HG03575 (cell line): ENCODE results near the gene NDUFB6.
"Not testable (repeated sequence)": the region's sequence is repeated elsewhere in the genome, so short reads cannot be mapped to it uniquely, and the experiment has no call there.

Experiments
- ATAC-seq: cut with Tn5 transposase; IDR thresholded peaks from one replicate; pipeline ENCODE4 v1.9.1; 2021; ENCODE audit not compliant: unreplicated experiment, insufficient number of reproducible peaks, low FRiP score; ENCODE audit errors: extremely low read depth

Gene NDUFB6

DNA sequence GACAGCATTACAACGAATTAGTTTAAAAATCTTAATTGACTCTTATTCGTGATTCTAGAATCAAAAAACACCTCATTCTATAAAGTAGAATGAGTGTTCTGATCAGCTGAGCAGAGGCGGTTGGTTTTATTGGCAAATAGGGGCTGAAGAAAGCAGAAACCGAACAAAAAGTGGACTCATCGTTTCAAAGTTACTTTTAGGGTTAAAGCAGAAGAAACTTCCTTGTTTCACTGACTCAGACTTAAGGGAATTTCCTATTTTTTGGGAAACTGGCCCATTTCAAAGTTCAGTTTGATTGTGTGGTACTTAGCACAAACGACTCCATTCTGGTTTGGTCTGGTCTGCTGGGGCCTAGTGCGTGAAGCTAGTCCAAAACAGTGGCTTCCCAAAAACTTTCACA is 862 bp upstream of the NDUFB6 start:
- no peak for ATAC-seq

DNA sequence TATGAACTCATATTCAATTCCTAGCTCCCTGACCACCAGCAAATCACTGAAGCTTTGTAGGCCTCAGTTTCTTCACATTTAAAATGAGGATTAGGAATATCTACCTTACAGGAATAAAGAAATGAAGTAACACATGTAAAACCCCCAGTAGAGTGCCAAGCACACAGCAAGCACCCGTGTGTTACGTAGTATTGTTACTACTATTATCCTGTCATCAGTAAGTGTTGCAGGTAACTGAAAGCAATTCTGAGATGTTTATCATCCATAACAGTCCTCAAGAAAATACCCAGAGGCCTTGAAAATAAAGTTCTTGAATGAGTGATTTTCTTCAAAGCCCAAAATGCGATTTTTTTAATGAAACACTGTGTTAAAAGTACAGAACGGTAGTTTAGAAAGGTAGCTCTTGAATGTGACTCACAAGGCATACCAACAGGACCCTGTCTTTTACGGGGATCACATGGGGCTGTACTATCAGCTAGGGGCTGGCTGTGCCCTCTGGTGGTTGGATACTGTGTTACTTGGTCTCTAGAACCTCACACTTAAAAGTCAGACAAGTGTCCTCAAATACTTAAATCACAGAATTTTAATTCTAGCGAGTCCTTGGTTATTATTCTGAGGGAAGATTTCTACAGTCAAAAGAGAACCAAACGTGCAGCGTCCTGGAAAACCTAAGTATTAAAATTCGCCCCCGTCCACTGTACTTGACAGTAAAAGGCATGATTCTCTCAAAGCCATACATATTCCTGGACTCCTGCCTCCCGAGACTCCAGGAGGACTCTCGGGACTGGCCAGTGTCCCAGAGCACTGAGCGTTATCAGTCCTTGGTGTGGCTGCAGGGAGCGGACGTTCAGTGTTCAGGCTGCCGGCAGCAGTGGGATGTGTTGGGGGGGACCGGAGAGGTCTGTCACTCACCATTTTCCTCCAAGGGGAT is 725 bp downstream of the NDUFB6 start:
- peak; percentile 91 for ATAC-seq

DNA sequence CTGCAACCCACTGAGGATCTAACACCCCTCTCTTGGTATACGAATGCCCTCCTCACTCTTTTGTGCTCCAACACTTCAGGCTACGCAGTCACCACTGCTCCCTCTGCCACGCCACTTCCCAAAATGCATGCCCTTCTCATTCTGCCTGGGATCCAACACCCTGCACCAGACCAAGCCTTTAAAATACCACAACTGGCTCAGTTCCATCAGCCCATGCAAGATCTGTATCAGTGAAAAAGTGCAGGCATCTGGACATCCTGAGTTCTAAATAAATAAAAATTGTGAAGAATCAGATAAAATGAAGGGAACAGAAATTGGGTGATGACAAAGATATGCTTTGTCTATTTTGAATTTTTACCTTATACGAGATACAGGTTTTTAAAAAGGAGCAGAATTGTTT is 2.7 kb downstream of the NDUFB6 start:
- no peak for ATAC-seq

- no peak for ATAC-seq
These were observed 6.2 kb downstream of the NDUFB6 start for GRCh38 chr9:32566770-32567169.

DNA sequence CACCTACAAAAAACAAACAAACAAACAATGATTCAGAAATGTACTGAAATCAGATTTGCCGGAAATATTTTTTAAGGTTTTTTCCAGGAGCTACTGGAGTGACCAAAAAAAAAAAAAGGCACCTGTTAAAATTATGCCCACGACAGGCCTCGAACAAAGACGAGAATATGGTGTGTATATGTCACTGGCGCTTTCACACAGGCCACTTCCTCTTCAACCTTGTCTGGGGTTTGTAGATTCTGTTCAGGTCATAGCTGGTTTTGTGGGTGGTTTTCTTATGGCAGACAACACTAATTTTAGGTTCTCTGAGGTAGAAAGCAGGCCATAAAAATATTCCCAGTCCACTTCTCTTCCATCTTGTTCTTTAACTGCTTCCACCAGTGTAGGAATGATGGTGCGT is 7.0 kb downstream of the NDUFB6 start:
- ATAC-seq = no peak

DNA sequence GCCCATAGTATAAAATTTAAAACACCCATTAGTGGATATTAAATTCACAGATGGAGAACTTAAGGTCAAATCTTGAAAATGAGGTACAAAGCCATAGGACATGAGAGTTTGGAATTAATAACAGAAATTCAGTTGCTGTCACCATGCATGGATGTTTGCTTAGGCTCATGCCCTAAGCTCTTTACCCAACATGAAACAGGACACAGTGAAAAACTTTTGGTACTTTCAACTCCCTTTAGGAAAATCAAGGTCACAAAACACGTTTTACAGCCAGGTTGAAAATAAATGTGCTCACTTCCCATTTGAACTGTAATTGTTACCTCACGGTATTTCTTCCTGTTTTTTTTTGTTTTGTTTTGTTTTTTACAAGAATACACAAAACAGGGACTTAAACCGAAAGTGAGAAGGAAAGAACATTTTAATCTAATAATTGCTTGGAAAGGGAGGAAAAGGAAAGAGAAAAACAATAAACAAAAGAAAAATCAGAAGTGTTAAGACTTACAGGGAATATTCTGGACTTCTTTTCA is 14.5 kb downstream of the NDUFB6 start:
- ATAC-seq = no peak

GRCh38 chr9:32554591-32554990 is 18.4 kb downstream of the NDUFB6 start:
- ATAC-seq = no peak

- ATAC-seq = no peak
These were observed 18.9 kb downstream of the NDUFB6 start for GRCh38 chr9:32554107-32554506.

- peak; percentile 42 for ATAC-seq
These were observed 20.6 kb downstream of the NDUFB6 start, which contains the start of the genes SMIM27 and TOPORS for GRCh38 chr9:32552172-32552872. TSS of gene SMIM27 (plus strand) at chr9:32552327. CDS start at chr9:32552435, 108 bp downstream. TSS of gene TOPORS (minus strand) at chr9:32552586. CDS start at chr9:32552436, 150 bp downstream.

- no peak for ATAC-seq
These were observed 21.5 kb downstream of the NDUFB6 start for GRCh38 chr9:32551276-32552051.

DNA sequence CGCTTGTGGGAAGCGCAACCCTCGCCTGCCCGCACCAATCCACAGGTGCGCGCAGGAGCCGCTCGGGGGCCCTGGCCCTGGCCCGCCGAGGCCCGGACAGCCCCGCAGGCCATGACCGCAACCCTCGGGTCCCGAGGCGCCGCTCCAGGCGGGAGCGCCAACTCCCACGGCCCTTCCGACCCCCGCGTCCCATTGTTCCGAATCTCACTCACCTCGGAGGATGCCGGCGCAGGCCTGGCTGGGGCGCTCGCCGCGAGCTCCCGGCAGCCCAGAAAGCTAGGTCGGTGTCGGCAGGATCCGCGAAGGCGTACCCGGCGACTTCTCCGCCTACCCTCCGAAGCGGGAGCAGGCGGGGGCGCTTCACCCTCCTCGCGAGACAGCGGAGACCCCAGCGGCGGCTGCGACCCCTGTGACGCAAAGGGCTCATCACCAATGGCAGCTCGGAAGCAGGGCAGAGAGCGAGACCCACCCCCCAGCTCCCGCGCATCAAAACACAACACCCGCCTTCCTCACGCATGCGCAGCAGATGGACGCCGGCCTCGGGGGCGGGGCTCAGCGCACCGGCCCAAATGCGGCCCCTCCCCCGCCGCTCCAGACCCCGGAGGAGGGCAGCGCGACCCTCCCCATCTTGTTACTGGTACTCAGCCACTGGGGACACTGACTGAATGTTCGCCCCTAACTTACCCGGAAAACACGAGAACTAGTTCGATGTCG is 22.2 kb downstream of the NDUFB6 start:
- peak; percentile 36 for ATAC-seq

DNA sequence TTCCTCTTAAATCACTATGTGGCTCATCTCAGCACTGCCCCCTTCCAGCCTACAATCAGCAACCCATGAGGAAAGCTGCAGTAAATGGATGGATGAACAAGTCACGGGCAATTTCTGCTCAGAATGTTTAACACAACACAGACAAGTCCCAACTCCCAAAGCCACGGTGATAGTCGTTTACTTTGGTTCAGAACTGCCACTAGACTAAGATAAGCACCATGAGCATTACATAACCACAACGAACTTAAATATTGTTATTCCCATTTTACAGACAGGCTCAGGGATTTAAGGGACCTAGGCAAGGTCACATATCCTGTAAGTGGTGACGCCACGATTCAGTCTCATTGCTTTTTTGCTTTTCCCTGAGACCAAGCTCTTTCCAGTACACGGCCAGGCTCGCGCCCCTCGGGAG is 22.8 kb downstream of the NDUFB6 start:
- no peak for ATAC-seq

DNA sequence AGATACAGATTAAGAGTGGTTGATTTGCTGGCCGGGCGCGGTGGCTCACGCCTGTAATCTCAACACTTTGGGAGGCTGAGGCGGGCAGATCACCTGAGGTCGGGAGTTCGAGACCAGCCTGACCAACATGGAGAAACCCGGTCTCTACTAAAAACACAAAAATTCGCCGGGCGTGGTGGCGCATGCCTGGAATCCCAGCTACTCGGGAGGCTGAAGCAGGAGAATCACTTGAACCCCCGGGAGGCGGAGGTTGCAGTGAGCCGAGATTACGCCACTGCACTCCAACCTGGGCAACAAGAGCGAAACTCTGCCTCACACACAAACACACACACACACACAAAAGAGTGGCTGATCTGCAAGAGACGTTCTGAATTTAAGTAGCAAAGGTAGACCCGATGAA is 24.7 kb downstream of the NDUFB6 start:
- not testable (repeated sequence) for ATAC-seq

DNA sequence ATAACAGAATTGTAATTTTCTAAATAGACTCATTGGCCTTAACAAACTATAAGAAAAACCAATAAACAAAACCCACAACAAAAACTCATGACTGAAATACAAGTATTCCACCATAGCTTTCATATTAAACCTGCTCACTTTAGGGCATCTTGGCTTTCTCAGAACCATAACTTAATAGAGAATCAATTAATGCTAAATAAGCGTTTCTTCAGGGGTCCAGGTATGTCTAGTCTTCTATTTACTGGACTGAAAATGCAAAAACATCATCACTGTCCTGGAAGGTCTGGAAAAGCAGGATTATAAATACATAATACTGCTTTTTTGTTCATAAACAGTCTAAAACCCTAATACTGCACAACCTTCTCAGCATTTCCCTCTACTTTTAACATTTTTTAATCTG is 27.1 kb downstream of the NDUFB6 start:
- ATAC-seq = no peak

- no peak for ATAC-seq
These were observed 29.9 kb downstream of the NDUFB6 start for GRCh38 chr9:32543047-32543446.

- no peak for ATAC-seq
These were observed 39.1 kb downstream of the NDUFB6 start for GRCh38 chr9:32533816-32534215.

GRCh38 chr9:32533336-32533735 is 39.6 kb downstream of the NDUFB6 start:
- no peak for ATAC-seq

- ATAC-seq = peak; percentile 1
These were observed 46.3 kb downstream of the NDUFB6 start for GRCh38 chr9:32526707-32527048.
